Frontal cortex (tissue), 4 donors: Measurements from ENCODE around the gene LRRC40. TPM values are rescaled to one million over a fixed set of nuclear protein-coding genes. Genes with fewer than 3 reads are reported as not detected.
A peak's percentile ranks its signal among the peaks of the same experiment; 100 is the strongest.
"Not testable (repeated sequence)": the region's sequence is repeated elsewhere in the genome, so short reads cannot be mapped to it uniquely, and the experiment has no call there.

ENCODE experiments used
- DNase-seq, 2 donors: peaks; one replicate each; pipeline ENCODE4 v3.0.0; 2012; ENCODE audit warnings: low spot score in 2 of 2
- FAIRE-seq: peaks from 2 replicates; lab custom pipeline; 2012; peaks lifted over from hg19 to GRCh38; lab: Jason Lieb, UNC
- total RNA-seq: library from RNA; depleted of rRNA; stranded (reverse); fragments of >200 nt; gene quantifications from one replicate; pipeline ENCODE4 v1.2.3, GENCODE V29; 2014
- donor health status: control.
- donor health status: control.
- donor health status: control.

LRRC40 gene
- total RNA-seq, 1 donor from 2014 or later: 99.9 TPM

DNA sequence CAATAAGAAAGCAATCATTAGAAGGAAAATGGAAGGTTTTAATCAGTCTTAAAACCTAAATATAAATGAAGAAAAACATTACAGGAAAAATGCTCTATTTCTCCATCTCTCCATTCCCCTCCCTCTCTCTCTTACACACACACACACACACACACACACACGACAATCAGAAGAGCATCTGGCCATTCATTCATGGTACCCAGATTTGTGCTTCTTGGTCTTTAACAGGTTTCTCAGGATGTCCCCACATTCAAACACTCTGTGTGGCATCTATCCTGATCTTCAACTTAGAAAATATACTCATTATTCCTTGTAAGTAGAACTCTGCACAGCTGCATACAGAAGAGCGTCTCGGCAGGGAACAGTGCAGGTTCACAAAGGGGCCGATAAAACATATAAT lies 779 bp downstream of the LRRC40 start:
- no peak for FAIRE-seq
- DNase-seq: no peak

DNA sequence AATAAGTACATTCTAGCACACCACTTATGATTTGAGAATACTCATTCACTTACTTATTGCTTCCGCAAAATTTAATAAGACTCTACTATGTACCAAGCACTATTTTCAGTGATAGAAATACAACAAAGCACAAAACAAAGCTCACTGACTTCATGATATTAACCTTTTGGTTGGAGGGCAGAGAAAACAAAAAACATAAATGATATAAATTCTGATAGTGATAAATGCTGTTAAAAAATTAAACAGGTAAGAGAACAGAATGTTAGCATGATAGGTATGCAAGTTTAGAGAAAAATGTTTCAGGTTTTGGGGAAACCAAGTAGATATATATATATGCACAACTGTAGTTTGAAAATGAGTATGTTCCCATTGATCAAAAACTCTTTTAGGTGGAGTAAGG lies 1.2 kb downstream of the LRRC40 start:
- DNase-seq: no peak
- FAIRE-seq: no peak

DNA sequence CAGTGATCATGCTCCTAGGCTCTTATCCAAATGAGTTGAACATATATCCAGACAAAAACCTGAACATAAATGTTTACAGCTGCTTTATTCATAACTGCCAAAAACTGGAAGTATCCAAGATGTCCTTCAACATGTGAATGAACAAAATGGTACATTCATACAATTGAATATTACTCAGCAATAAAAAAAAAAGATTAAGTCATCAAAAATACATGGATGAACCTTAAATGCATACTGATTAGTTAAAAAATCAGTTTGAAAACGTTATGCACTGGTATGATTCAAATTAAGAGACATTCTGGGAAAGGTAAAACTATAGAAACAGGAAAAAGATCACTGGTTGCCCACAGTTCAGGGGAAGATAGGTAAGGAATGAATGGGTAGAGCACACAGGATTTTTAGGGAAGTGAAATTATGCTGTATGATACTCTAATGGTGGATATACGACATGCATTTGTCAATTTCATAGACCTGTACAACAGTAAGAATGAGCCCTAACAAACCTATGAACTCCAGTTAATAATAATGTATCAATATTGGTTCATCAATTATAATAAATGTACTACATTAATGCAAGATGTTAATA lies 3.1 kb downstream of the LRRC40 start:
- DNase-seq: no peak
- no peak for FAIRE-seq

DNA sequence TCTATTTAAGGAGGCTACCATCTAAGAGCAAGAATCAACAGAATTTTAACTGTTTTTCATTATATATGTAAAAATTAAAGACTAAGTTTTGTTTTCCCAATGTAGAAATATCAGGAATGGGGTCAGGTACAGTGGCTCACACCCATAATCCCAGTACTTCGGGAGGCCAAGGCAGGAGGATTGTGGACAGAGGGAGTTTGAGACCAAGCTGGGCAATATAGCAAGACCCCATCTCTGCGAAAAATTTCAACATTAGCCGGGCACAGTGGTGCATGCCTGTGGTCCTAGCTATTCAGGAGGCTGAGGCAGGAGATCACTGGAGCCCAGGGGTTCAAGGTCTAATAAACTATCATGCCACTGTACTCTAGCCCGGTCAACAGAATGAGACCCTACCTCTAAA lies 5.3 kb downstream of the LRRC40 start:
- DNase-seq (no peak), FAIRE-seq (no peak)

DNA sequence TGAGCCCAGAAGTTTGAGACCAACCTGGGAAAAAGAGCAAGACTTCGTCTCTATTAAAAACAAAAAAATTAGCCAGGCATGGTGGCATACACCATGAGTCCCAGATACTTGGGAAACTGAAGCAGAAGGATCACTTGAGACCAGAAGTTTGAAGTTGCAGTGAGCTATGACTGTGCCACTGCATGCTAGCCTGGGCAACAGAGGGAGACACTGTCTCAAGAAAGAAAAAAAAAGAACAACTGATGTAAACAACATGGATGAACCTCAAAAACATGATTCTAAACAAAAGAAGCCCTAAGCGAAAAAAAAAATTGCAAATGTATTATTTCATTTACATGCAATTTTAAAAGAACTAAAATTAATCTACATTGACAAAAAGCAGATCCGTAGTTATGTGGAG lies 9.0 kb downstream of the LRRC40 start:
- DNase-seq (no peak), FAIRE-seq (no peak)

DNA sequence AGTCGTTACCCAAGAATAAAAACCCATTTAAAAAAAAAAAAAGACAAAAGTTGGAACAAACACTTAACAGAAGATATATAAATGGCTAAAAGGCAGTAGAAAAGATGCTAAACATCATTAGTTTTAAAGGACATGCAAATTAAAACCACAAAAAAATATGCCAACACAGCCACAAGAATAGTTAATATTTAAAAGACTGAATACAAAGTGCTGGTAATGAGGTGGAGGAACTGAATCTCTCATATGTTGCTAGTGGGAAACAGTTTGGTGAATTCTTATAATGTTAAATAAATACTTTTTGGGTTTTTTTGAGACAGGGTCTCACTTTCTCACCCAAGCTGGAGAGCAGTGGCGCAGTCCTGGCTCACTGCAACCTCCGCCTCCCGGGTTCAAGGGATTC lies 10.0 kb downstream of the LRRC40 start:
- DNase-seq: no peak
- FAIRE-seq: no peak

DNA sequence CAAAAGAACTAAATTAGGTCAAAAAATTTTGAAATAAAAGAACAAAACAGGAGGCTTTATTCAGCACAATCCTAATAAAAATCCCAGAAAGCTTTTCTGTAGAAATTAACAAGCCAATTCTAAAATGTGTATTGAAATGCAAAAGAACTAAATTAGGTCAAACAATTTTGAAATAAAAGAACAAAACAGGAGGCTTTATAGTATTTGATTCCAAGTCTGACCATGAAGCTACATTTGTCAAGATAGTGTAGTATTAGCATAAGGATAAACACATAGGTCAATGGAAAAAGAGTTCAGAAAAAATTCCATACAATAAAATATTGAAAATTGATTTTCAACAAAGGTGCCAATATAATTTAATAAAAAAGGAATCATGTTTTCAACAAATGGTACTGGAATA lies 10.8 kb downstream of the LRRC40 start:
- FAIRE-seq (no peak), DNase-seq (no peak)

DNA sequence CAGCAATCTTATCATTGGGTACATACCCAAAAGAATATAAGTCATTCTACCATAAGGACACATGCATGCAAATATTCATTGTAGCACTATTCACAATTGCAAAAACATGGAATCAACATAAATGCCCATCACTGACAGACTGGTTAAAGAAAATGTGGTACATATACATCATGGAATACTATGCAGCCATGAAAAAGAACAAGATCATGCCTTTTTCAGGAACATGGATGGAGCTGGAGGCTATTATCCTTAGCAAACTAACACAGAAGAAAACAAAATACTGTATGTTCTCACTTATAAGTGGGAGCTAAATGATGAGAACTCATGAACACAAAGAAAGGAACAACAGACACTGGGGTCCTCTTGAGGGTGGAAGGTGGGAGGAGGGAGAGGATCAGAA lies 12.9 kb downstream of the LRRC40 start:
- DNase-seq, FAIRE-seq: not testable (repeated sequence)

DNA sequence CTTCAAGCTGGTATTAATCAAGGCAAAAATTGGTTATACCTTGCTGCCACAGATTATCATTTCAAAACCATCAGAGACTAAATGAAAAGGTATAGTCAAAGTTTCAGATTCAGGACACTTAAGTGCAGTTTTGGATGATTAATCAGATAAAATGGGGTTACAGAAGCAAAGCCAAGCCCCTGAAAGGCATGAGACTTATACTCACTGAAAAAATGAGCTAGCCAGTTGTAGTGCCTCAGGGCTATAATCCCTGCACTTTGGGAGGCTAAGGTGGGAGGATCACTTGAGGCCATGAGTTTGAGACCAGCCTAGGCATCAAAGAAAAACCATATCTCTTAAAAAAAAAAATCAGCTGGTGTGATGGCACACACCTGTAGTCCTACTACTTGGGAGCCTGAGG lies 15.2 kb downstream of the LRRC40 start:
- no peak for FAIRE-seq
- DNase-seq: no peak

DNA sequence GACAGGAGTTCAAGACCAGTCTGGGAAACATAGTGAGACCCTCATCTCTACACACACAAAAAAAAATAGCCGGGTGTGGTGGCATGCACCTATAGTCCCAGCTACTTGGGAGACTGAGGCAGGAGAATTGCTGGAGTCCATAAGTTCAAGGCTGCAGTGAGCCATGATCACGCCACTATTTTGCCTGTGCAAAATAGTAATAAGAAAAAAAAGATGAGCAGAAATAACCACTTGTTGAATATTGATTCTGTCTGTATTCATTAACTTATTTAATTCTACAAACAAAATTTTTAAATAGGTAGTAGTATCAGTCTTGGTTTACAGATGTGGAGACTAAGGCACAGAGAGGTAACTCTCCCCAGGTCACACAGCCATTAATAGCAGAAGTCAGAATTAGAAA lies 16.9 kb downstream of the LRRC40 start:
- FAIRE-seq (no peak), DNase-seq (no peak)

DNA sequence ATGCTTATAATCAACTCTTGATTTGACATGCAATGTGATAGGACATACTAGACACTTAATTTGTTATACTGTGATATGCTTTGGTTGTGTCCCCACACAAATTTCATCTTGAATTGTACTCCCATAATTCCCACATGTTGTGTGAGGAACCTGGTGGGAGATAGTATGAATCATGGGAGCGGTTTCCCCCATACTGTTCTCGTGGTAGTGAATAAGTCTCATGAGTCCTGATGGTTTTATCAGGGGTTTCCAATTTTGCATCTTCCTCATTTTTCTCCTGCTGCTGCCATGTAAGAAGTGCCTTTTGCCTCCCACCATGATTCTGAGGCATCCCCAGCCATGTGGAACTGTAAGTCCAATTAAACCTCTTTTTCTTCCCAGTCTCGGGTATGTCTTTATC lies 20.2 kb downstream of the LRRC40 start:
- FAIRE-seq, DNase-seq: not testable (repeated sequence)

DNA sequence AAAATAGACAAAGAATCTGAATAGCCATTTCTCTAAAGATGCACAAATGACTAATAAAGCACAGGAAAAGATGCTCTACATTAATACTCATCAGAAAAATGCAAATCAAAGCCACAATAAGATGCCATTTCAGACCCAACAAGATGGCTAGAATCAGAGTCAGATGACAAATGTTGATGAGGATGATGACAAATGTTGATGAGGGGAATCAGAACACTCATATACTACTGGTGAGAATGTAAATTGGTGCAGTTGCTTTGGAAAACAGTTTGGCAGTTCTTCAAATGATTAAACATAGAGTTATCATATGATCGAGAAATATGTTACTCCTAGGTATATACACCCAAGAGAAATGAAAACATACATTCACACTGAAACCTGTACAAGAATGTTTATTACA lies 33.9 kb downstream of the LRRC40 start:
- no peak for DNase-seq
- no peak for FAIRE-seq

DNA sequence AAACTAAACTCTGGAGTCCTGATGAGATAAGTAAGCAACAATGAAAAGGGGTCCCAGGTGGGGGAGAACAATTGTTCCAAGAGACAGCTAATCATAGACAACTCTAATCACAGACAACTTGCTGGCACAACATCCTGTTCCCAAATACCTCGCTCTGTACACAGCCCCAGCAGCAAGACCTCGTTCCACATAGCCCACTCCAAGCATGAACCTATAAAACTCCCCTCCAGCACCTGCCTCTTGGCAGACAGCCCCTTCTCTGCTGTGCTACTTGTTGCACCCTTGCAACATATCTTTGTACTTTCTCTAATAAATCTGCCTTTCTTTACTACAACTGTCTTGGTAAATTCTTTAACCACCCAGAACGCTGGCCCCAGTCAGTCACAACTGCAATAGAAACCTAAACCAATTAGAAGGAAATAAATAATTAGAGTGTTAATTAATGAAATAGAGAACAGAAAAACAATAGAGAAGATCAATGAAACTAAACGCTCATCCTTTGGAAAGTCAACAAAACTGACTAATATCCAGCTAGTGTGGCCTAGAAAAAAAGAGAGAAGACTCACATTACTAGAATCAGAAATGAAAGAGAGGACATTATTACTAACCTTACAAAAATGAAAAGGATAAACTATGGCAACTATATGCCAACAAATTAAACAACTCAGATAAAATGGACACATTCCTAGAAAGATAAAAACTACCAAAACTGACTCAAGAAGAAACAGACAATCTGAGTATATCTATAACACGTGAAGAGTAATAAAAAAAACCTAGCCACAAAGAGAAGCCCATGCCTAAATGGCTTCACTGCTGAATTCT lies 36.1 kb downstream of the LRRC40 start:
- no peak for FAIRE-seq
- no peak for DNase-seq

DNA sequence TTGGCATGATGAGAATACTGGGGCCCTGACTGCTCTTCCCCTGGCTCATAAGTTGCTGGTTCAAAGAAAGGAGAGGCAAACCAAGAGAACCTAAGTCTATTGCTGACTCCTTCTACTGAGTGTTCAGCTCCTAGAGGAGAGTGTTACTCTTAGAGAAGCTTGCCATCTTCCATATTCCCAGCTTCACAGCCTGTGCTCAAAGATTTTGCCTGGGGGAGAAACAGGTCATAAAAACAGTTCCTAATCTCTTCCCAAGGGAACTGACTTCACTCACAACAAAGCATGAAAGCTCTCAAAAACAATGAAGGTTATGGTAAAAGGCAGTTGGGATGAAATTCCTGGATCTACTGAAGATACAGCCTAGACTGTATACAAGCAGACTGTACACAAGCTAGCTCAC lies 37.1 kb downstream of the LRRC40 start:
- DNase-seq (no peak), FAIRE-seq (no peak)

DNA sequence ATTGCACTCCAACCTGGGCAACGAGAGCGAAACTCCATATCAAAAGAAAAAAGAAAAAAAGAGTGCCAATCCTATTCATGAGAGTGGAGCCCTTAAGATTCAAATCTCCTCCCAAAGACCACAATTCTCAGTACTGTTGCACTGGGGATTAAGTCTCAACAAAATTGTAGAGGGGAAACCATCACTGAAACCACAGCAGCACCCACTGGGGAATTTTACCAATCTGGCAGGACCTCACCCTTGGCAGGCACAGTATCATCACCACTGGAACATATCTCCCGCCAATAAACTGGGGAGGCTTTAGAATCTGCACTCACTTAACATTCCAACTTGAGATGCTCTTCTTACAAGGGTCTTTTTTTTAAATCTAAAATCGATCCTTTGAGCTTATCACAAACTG lies 41.0 kb downstream of the LRRC40 start:
- no peak for FAIRE-seq

DNA sequence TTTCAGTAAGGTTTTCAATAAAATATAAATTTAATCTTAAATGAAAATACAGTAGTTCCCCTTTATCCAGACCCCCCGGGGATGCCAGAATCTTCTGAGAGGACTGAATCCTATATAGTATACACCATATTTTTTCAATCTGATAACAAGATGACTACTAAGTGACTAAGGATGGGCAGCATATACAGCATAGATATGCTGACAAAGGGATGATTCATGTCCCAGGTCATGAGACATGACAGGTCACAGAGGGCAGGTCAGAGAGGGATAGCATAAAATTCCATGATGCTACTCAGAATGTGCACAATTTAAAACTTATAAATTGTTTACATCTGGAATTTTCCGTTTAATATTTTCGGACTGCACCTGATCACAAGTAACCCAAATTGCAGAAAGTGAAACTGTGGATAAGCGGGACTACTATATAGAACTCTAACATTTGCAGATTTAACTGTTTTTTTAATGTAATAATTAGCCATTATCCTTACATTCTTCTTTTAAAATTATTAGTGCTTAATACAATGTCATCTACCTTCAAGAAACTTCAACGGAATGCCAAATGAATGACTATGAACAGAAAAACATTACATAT lies 48.8 kb downstream of the LRRC40 start:
- FAIRE-seq (no peak), DNase-seq (no peak)

More for the DNA sequence above, 41.0 kb downstream of the LRRC40 start:
- no peak for DNase-seq

DNA sequence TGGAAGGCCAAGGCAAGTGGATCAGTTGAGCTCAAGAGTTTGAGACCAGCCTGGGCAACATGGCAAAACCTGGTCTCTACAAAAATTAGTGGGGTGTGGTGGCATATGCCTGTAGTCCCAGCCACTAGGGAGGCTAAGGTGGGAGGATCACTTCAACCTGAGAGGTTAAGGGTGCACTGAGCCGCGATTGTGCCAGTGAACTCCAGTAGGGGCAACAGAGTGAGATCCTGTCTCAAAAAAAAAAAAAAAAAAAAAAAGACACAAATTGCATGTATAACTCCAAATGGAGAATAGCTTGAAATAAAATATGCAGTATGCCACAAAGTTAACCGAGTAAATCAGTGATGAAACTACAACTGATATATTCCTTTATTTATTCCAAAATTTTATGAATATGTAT lies 51.6 kb downstream of the LRRC40 start:
- FAIRE-seq: no peak

DNA sequence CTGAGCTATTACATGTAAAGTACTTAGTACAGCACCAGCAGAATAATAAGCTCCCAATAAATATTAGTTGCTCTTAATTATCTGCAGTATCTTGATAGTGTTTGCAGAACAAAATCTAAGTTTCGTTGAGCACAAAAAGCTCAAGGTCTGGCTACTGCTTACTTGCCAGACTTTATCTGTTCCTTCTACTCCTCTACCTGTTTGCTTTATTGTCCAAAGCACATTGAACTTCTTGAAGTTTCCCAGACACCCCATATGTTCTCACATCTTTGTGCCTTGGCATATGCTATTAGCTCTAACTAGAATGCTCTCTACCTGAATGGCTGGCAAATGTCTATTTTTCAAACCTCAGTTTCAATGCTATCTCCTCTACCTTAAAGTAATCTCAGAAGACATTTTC lies 54.9 kb downstream of the LRRC40 start:
- DNase-seq (no peak), FAIRE-seq (no peak)

More for the DNA sequence above, 51.6 kb downstream of the LRRC40 start:
- DNase-seq: no peak

DNA sequence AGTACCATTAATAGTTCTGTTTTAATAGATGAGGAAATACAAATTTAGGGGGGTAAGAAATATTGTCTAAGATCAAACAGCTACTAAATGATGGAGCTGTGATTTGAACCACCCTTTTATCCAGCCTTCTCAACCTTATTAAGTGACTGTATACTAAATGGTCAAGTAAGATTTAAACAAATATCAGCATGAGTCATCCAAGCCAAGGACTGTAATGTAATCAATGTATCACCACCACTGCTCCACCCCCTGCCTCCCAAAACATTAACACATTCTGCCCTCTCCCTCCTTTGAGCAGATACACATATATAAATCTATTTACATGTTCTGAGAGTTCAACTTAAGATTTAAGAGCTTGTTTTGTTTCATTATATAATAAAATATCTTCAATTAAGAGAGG lies 58.9 kb downstream of the LRRC40 start:
- FAIRE-seq: no peak

DNA sequence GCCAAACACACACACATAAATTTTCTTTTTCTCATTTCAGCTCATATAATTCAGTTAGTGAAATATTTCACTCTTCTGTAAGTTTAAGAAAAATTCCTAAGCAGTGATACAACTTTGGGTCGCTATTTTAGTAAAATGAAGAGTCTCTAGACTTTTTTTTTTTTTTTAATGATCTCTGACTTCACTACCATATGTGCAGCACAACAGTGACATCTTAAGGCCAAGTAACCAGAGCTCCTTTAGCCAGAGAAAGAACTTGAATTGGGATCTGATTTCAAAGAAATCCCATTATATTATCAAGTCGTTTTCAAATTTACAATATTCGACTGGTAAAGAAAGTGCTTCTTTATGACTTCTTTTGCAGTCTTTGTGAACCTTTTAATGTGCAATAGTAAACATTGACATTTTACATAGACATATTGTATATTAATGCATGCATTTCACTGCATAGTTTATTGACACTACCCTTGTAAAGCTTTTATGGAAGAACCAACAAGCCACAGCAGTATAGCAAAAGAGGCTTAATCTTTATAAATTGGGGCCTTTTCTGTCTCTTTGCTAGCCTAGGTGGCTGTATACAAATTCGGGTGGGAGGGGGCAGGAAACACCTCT lies 62.2 kb downstream of the LRRC40 start:
- DNase-seq (no peak), FAIRE-seq (peak; percentile 17)

More for the DNA sequence above, 58.9 kb downstream of the LRRC40 start:
- no peak for DNase-seq

DNA sequence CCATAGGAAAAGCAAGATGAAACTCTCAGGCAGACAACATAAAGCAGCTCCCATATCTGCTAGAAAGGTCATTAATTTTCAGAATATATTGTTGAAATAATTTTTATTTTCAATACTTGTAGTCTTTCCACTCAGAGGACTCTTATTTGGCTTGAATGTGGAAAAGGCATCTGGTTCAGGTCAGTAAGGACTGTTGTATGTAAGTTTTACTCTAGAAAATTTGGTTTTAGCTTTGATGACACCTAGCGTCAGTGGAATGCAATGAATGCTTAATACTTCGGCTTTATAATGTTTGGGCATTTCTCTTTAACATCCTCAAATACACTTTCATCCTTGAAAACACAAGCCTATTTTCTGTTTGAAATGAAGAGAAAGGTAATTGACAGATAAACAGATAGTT lies 63.3 kb downstream of the LRRC40 start:
- FAIRE-seq (no peak), DNase-seq (no peak)
